Endothelial cell (in vitro differentiated cells): ENCODE measurements around the gene NFIB. TPM values are rescaled to one million over a fixed set of nuclear protein-coding genes. Genes with fewer than 3 reads are reported as not detected.

Experiments
- DNase-seq: peaks from one replicate; pipeline ENCODE4 v3.0.0; 2021; ENCODE audit warnings: low spot score
- H3K27ac Mint-ChIP-seq: one replicate; pipeline ENCODE4 v1.8.0; 2021; ENCODE audit warnings: mixed read lengths, inconsistent platforms; ENCODE audit not compliant: unreplicated experiment
- H3K27me3 Mint-ChIP-seq: one replicate; pipeline ENCODE4 v1.8.0; 2021; ENCODE audit warnings: mild to moderate bottlenecking, moderate library complexity, mixed read lengths, inconsistent platforms; ENCODE audit not compliant: unreplicated experiment
- H3K36me3 Mint-ChIP-seq: one replicate; pipeline ENCODE4 v1.8.0; 2021; ENCODE audit warnings: mild to moderate bottlenecking, low read depth, mixed read lengths, inconsistent platforms; ENCODE audit not compliant: unreplicated experiment
- H3K4me1 Mint-ChIP-seq: one replicate; pipeline ENCODE4 v1.8.0; 2021; ENCODE audit warnings: mild to moderate bottlenecking, mixed read lengths, inconsistent platforms; ENCODE audit not compliant: unreplicated experiment
- H3K4me3 Mint-ChIP-seq: one replicate; pipeline ENCODE4 v1.8.0; 2021; ENCODE audit warnings: mild to moderate bottlenecking, mixed read lengths, inconsistent platforms; ENCODE audit not compliant: unreplicated experiment
- H3K9me3 Mint-ChIP-seq: one replicate; pipeline ENCODE4 v1.8.0; 2021; ENCODE audit warnings: mixed read lengths, inconsistent platforms; ENCODE audit not compliant: unreplicated experiment
- total RNA-seq: library from RNA; stranded (reverse); fragmentation: NEBNext Ultra II Directional; extraction: Animal tissue kit (Norgen Biotek cat#: 25700); gene quantifications from one replicate; pipeline ENCODE4 v1.2.1, GENCODE V29; 2021; ENCODE audit not compliant: unreplicated experiment
- TF ChIP-seq, protein P1 (sequence below): fragments of 200-600 bp; sonication (generic); IDR thresholded peaks from one replicate; pipeline ENCODE4 v1.5.0; 2021; ENCODE audit warnings: antibody characterized with exemption; ENCODE audit not compliant: unreplicated experiment

The NFIB gene
- total RNA-seq, 1 donor from 2014 or later, result 120 TPM

DNA sequence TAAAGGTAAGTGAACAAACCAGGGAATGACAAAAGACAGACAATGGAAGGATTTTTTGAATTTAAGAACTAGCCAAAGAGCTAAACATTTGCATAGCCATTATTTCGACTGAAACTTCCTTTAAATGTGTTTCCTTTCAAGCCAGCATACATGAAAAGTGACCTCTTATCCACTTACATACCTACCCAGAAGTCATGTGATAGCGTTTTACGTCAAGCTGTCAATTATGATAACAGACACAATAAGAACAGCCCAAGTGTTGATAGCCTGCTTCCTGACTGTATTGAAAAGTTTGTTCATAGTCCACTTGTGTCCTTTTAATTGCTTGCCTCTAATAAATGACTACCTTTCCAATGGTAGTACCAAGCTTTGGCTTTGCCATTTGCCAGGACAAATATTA lies 206.0 kb downstream of the NFIB start:
- DNase-seq, result no peak
- Mint-ChIP-seq H3K36me3 (peaks cover 20% of the 10 kb centered on the region), H3K27me3 (peaks cover 4% of the 10 kb centered on the region), H3K4me3 (no peak overlapping the region), H3K9me3 (no peaks in the 10 kb centered on the region), H3K4me1 (peaks cover 25% of the 10 kb centered on the region), H3K27ac (peak overlapping the region; percentile 93)
- TF ChIP-seq, protein P1, sequence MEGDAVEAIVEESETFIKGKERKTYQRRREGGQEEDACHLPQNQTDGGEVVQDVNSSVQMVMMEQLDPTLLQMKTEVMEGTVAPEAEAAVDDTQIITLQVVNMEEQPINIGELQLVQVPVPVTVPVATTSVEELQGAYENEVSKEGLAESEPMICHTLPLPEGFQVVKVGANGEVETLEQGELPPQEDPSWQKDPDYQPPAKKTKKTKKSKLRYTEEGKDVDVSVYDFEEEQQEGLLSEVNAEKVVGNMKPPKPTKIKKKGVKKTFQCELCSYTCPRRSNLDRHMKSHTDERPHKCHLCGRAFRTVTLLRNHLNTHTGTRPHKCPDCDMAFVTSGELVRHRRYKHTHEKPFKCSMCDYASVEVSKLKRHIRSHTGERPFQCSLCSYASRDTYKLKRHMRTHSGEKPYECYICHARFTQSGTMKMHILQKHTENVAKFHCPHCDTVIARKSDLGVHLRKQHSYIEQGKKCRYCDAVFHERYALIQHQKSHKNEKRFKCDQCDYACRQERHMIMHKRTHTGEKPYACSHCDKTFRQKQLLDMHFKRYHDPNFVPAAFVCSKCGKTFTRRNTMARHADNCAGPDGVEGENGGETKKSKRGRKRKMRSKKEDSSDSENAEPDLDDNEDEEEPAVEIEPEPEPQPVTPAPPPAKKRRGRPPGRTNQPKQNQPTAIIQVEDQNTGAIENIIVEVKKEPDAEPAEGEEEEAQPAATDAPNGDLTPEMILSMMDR, result no peak

DNA sequence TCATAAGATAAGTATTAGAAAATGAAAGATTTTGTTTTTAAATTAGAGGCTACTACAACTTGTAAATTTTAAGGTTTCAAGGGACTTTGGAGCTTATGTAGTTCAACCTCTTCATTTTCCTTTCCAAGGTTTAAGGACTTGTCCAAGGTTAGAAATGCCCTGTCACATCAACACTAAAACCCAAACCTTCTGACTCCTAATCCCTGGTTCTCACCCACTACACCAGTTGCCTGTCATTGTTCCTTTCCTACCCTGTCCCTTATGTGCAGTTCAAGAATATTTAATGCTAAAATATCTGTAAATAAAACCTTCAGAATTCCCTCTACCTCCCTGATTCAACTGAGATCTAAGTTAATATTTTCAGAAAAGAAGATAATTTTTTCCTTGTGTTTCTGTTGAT lies 206.4 kb downstream of the NFIB start:
- TF ChIP-seq, protein P1, result no peak
- peaks cover 4% of the 10 kb centered on the region for H3K27me3 Mint-ChIP-seq
- peaks cover 15% of the 10 kb centered on the region for H3K36me3 Mint-ChIP-seq
- H3K9me3 Mint-ChIP-seq, result no peaks in the 10 kb centered on the region
- no peak overlapping the region for H3K4me3 Mint-ChIP-seq
- no peak for DNase-seq
- H3K27ac Mint-ChIP-seq, result peak overlapping the region; percentile 93
- H3K4me1 Mint-ChIP-seq, result peaks cover 25% of the 10 kb centered on the region

GRCh38 chr9:14106699-14107098 lies 207.2 kb downstream of the NFIB start:
- Mint-ChIP-seq H3K9me3 (no peaks in the 10 kb centered on the region), H3K27me3 (peaks cover 4% of the 10 kb centered on the region), H3K4me1 (peaks cover 25% of the 10 kb centered on the region), H3K27ac (peak overlapping the region; percentile 65), H3K4me3 (no peak overlapping the region), H3K36me3 (peaks cover 15% of the 10 kb centered on the region)
- DNase-seq, result no peak
- TF ChIP-seq, protein P1, result no peak

GRCh38 chr9:14104496-14104895 lies 209.4 kb downstream of the NFIB start:
- Mint-ChIP-seq H3K27ac (peak overlapping the region; percentile 1), H3K4me1 (peaks cover 29% of the 10 kb centered on the region), H3K27me3 (peaks cover 4% of the 10 kb centered on the region), H3K36me3 (peaks cover 17% of the 10 kb centered on the region), H3K4me3 (no peak overlapping the region), H3K9me3 (no peaks in the 10 kb centered on the region)
- TF ChIP-seq, protein P1, result no peak
- DNase-seq, result no peak

DNA sequence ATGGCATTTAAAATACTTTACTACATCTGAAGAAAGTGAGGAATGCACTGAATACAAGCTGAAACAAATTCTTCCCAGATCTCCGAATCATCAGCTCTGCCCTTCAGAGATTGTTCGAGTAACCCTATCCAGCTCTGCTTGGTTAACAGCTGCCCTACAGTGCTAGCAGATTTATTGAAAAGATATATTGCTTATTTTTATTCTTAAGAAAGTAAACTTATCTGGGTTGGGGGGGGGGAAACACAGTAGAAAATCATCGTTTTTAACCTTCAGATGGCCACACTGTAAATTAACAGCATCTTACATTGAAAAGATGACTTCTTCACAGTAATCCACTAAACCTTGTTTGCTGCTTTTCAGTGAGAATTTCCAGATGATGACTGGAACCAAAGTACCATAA lies 210.8 kb downstream of the NFIB start:
- peaks cover 20% of the 10 kb centered on the region for H3K36me3 Mint-ChIP-seq
- H3K27me3 Mint-ChIP-seq, result peaks cover 4% of the 10 kb centered on the region
- H3K4me3 Mint-ChIP-seq, result no peak overlapping the region
- peaks cover 38% of the 10 kb centered on the region for H3K4me1 Mint-ChIP-seq
- no peak overlapping the region for H3K27ac Mint-ChIP-seq
- H3K9me3 Mint-ChIP-seq, result no peaks in the 10 kb centered on the region
- TF ChIP-seq, protein P1, result no peak
- DNase-seq, result no peak
